ENCODE data around the gene DEPDC5.
"Not testable (repeated sequence)": the region's sequence is repeated elsewhere in the genome, so short reads cannot be mapped to it uniquely, and the experiment has no call there.

DEPDC5 gene

GRCh38 chr22:31815383-31815814 lies 61.6 kb downstream of the DEPDC5 start:
- not testable (repeated sequence) for DNase-seq (ENCODE audit: low read depth)

GRCh38 chr22:31816750-31817149 lies 62.9 kb downstream of the DEPDC5 start:
- no peak for DNase-seq (ENCODE audit: low read depth)

- no peak for DNase-seq (ENCODE audit: low read depth)
Measured at GRCh38 chr22:31818481-31819392, 64.9 kb downstream of the DEPDC5 start.

- DNase-seq (ENCODE audit: low read depth) = no peak
Measured at GRCh38 chr22:31820655-31821054, 66.8 kb downstream of the DEPDC5 start.

- no peak for DNase-seq (ENCODE audit: low read depth)
Measured at GRCh38 chr22:31821572-31821971, 67.8 kb downstream of the DEPDC5 start.

GRCh38 chr22:31822523-31822922 lies 68.7 kb downstream of the DEPDC5 start:
- no peak for DNase-seq (ENCODE audit: low read depth)

- no peak for DNase-seq (ENCODE audit: low read depth)
Measured at GRCh38 chr22:31825513-31825912, 71.7 kb downstream of the DEPDC5 start.

GRCh38 chr22:31826443-31826842 lies 72.6 kb downstream of the DEPDC5 start:
- DNase-seq (ENCODE audit: low read depth) = no peak

GRCh38 chr22:31828739-31829138 lies 74.9 kb downstream of the DEPDC5 start:
- no peak for DNase-seq (ENCODE audit: low read depth)

GRCh38 chr22:31829505-31829904 lies 75.7 kb downstream of the DEPDC5 start:
- DNase-seq (ENCODE audit: low read depth) = no peak

GRCh38 chr22:31830721-31831070 lies 76.9 kb downstream of the DEPDC5 start:
- no peak for DNase-seq (ENCODE audit: low read depth)

- no peak for DNase-seq (ENCODE audit: low read depth)
Measured at GRCh38 chr22:31833930-31834329, 80.1 kb downstream of the DEPDC5 start.

GRCh38 chr22:31836010-31836409 lies 82.2 kb downstream of the DEPDC5 start:
- DNase-seq (ENCODE audit: low read depth) = no peak

GRCh38 chr22:31838917-31839316 lies 85.1 kb downstream of the DEPDC5 start:
- no peak for DNase-seq (ENCODE audit: low read depth)

- no peak for DNase-seq (ENCODE audit: low read depth)
Measured at GRCh38 chr22:31839986-31840385, 86.2 kb downstream of the DEPDC5 start.

- DNase-seq (ENCODE audit: low read depth) = no peak
Measured at GRCh38 chr22:31840585-31840984, 86.8 kb downstream of the DEPDC5 start.

- DNase-seq (ENCODE audit: low read depth) = no peak
Measured at GRCh38 chr22:31841078-31841827, 87.4 kb downstream of the DEPDC5 start.

GRCh38 chr22:31843526-31843925 lies 89.7 kb downstream of the DEPDC5 start:
- DNase-seq (ENCODE audit: low read depth) = no peak

- DNase-seq (ENCODE audit: low read depth) = no peak
Measured at GRCh38 chr22:31844941-31845340, 91.1 kb downstream of the DEPDC5 start.

GRCh38 chr22:31846161-31847115 lies 92.6 kb downstream of the DEPDC5 start:
- DNase-seq (ENCODE audit: low read depth) = no peak

GRCh38 chr22:31848411-31848810 lies 94.6 kb downstream of the DEPDC5 start:
- DNase-seq (ENCODE audit: low read depth) = no peak

GRCh38 chr22:31850135-31850534 lies 96.3 kb downstream of the DEPDC5 start:
- DNase-seq (ENCODE audit: low read depth) = no peak

All from activated T-cell treated with anti-CD3 and anti-CD28 coated beads for 1 hour (primary cell).